D721Med (cell line): ENCODE results near the gene KNG1.

Experiments
- DNase-seq: peaks from one replicate; pipeline ENCODE4 v3.0.0; 2011; ENCODE audit warnings: low spot score; ENCODE audit not compliant: insufficient read length
- FAIRE-seq: peaks from 2 replicates; lab custom pipeline; 2011; peaks lifted over from hg19 to GRCh38; lab: Jason Lieb, UNC
- TF ChIP-seq, protein P1 (sequence below): IDR thresholded peaks from 2 replicates; pipeline ENCODE4 v1.5.1; 2012; ENCODE audit warnings: mild to moderate bottlenecking, control low read depth; ENCODE audit not compliant: insufficient read depth; ENCODE audit errors: missing control alignments

Gene KNG1

DNA sequence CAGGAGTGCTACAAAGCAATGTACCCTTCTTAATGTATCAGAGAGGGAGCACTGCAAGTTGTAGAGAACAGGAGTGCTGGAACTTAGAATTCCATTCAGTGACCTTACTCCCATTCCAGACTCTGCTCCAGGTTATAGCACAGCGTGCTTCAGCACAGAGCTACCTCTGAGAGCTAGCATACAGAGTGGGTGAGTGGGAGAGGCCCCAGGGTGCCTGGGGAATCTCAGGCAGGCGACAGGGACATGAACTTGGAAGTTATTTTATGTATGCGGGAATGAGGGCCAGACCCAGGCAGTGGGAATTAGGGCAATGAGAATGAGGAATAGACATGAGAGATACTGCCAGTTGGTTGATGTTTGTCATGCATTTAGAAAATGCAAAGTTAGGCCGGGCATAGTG lies 3.7 kb upstream of the KNG1 start:
- DNase-seq: no peak
- TF ChIP-seq, protein P1, sequence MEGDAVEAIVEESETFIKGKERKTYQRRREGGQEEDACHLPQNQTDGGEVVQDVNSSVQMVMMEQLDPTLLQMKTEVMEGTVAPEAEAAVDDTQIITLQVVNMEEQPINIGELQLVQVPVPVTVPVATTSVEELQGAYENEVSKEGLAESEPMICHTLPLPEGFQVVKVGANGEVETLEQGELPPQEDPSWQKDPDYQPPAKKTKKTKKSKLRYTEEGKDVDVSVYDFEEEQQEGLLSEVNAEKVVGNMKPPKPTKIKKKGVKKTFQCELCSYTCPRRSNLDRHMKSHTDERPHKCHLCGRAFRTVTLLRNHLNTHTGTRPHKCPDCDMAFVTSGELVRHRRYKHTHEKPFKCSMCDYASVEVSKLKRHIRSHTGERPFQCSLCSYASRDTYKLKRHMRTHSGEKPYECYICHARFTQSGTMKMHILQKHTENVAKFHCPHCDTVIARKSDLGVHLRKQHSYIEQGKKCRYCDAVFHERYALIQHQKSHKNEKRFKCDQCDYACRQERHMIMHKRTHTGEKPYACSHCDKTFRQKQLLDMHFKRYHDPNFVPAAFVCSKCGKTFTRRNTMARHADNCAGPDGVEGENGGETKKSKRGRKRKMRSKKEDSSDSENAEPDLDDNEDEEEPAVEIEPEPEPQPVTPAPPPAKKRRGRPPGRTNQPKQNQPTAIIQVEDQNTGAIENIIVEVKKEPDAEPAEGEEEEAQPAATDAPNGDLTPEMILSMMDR: no peak
- no peak for FAIRE-seq

DNA sequence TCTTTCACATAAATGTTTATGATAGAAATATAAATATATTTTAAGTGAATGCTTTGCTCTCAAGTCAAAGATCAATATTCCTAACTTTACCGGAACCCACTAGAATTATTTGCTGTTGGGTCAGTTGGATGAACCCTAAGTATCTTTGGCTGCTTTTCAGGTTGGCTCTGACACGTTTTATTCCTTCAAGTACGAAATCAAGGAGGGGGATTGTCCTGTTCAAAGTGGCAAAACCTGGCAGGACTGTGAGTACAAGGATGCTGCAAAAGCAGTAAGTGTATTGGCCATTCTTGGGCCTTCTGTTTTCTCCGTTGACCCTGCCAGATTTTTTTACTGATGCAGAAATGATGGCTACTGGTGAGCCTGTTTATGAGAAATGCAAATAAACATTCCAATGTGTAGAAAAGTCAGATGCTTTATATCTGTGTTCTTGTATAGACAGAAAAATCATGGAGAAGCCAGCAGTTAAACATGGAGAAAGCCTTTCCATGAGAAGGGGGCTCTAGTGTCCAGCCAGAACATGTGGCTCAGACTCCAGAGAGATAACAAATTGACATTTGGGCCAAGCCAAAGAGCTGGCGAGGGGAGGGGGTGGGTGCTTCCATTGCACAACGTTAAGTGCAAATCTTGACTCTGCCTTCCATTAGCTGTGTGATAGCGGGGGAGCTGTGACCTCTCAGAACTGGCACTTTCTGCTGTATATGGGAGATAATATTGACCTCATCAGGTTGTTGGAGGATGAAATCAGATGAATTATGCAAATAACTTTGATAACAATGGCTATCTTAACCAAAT lies 3.0 kb downstream of the KNG1 start:
- DNase-seq: no peak
- FAIRE-seq: no peak

DNA sequence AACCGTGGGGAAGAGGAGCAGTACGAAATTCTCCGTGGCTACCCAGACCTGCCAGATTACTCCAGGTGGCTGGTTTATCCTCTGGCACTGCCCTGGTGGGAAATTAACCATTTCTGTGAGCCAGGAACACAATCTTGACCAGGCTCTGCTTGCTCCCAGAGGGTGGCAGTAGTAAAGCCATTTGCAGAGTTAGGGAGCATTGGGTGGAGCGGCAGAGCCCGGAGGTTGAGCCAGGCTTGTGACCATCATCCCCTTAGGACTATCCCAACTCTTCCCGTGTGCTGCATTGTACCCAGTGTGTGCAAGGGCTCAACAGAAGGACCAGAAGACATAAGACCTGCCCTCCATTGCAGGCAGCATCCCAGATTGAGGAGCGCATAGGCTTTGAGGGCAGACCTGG lies 5.3 kb downstream of the KNG1 start:
- DNase-seq (no peak), FAIRE-seq (no peak)
- TF ChIP-seq, protein P1: peak; percentile 44

More for the DNA sequence above, 3.0 kb downstream of the KNG1 start:
- TF ChIP-seq, protein P1: no peak

DNA sequence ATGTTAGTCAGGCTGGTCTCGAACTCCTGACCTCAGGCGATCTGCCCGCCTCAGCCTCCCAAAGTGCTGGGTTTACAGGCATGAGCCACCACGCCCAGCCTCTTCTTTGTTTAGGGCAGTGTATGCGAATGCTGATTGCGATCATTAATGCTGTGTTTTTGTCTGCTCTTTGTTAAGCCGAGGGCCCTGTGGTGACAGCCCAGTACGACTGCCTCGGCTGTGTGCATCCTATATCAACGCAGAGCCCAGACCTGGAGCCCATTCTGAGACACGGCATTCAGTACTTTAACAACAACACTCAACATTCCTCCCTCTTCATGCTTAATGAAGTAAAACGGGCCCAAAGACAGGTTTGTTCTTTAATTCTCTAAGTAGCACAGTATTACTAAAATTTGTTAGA lies 7.8 kb downstream of the KNG1 start:
- FAIRE-seq (no peak), DNase-seq (no peak)
- TF ChIP-seq, protein P1: no peak

DNA sequence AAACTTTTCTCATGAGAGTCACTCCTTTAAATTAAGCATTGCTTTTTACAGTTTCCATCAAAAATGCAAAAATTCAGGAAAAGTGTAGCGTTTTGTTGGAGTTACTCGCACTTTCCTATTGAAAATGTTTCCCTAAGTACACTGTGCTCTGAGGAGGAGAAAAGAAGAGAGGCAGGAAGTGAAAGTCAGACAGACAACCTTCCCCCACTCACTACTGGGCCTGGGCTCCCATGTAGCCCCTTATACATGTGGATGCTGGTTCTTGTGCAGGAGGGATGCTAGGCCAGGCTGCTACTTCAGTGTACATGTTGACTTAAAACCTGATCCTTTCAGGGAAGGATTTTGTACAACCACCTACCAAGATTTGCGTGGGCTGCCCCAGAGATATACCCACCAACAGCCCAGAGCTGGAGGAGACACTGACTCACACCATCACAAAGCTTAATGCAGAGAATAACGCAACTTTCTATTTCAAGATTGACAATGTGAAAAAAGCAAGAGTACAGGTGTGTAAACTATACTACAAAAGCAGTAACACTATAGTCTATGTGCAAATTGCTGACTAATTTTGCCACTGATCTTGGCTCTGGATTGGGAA lies 15.1 kb downstream of the KNG1 start:
- TF ChIP-seq, protein P1: no peak
- no peak for DNase-seq
- no peak for FAIRE-seq

DNA sequence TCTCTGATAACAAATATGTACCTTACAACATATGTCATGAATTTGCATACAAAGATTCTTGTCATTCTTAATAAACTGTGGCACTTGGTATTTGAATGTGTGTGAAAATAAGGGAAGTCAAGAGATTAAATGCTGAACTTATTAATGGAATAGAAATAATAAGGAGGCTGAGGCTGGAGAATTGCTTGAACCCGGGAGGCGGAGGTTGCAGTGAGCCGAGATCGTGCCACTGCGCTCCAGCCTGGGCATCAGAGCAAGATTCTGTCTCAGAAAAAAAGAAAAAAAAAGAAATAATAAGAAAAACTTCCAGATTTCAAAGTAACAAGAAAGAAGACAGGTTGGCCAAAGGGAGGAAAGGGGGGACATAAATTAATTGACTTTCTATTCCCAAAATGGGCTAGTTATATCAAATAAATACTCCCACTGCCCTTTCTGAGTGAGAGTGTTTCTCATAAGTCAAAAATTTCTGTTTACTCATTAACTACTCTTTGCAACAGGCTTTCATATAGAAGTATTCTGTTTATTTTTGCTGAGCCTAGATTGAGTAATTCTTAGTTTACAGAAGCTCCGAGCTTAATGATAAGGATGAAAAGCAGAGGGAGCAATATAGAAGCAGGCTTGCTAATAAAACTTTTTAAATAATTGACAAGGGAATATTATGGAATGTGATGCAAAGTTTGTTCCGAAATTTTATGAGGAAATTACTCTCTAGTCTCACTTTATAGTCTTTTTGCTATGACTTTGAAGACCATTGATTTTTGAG lies 25.6 kb downstream of the KNG1 start:
- TF ChIP-seq, protein P1: no peak
- DNase-seq (no peak), FAIRE-seq (no peak)
